ENCODE results near the gene PCNX4.

PCNX4 gene

DNA sequence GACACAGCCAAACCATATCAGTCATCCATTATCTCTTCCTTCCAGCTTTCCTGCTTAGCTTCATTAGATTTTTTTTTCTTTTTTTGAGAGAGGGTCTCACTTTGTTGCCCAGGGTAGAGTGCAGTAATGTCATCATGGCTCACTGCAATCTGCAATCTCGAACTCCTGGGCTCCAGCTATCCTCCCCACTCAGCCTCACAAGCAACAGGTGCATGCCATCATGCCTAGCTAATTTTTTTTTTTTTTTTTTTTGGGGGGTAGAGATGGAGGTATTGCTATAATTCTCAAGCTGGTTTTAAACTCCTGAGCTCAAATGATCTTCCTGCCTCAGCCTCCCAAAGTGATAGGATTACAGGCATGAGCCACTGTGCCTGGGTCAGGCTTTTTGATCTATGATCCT lies 119.0 kb downstream of the PCNX4 start:
- no peak for DNase-seq

DNA sequence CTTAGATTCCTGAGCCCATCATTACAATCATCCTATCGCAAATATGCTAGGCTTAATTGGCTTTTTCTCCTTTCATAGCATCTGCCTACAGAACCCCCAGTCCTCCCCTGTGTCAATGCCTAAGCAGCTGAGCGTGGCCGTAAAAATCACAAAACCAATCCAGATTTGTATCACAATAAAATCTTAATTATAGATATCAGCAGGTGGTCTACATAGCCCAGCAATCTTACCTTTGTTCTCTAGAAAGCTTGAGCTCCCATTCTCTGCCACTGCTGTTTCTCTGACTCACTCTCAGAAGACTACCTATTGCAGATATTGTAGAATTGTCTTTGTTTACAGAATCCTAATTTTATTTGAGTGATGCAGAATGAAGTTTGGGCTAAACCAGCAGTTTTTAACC lies 119.4 kb downstream of the PCNX4 start:
- DNase-seq: no peak

DNA sequence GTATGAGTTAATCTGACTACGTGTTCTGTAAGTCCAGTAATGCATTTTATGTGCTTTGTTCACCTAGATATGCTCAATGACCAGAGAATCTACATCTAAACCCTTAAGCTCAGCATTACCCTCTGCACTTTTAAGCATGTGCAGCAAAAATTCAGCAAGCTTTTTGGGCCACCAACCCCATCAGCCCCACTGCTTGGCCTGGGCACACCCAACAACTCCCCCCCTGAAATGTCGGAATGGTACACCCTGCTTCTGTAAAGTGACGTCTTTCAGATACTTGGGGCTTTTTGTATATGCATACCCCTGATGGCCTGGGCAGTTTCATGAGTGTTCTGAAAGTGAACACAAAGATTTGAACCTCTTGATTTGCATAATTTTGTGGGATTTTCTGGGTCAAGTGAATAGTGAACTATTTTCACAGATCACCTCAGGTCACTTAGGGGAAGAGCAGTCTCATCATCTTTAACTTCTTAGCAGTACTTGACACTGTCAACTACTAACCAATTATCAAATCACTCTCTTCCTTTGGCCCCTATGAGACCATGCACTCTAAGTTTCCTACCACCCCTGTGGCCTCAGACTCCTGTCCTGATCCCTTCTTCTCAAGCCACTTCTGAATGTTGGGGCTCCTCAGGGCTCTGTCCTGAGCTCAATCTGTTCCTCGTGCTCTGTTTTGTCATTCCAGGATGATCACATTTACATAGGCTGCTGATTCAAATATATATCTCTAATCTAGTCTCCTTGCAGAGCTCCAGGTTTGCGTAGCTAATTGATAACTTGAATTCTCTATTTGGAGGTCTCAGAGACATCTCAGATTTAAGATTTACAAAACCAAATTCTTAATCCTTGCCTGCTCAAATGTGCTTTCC lies 121.0 kb downstream of the PCNX4 start:
- no peak for DNase-seq

DNA sequence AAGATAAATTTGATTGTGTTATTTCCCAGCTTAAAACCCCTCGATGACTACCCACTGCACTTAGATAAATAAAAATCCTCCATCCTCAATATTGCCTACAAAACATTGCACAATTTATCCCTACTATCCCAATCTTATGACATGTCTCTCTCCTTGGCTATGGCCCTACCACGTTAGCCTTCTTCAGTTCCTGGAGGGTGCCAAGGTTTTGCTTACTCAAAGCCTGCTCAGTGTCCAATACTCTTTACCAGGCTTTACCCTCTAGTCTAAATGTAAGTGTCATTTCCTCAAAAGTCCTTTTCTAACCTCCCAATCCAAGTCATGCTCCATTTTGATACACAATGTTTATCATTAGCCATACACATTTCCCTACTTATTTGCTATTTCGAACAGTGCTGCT lies 122.3 kb downstream of the PCNX4 start:
- no peak for DNase-seq

DNA sequence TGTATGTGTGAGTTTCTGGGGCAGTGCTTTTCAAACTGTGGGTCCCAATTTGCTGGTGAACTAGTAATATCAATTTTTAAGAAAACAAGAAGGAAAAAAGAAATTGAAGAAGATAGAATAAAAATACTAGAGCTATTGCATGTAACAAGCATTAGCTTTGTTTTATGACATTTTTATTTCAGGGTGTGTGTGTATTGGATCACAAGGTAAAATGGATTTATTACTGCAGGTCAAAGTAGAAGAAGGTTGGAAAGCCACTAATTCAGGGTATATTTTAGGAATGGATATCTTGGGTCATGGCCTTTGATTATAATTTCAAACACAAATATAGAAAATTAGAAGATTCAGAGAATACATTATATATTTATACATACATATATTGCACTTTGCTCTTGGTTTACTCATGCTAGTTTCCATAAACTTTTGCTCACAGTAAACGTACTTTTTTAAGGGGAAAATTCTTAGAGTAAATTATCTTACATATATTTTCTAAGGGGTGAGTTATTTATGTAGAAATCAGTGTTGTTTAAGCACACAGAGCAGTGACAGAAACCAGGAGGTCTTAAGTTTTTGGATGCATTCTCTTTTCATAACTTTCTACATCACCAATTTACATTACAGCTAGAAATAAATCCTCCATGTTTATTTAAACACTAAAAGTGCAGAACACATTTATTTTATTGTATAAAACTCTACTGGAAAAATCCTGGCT lies 122.8 kb downstream of the PCNX4 start:
- no peak for DNase-seq

DNA sequence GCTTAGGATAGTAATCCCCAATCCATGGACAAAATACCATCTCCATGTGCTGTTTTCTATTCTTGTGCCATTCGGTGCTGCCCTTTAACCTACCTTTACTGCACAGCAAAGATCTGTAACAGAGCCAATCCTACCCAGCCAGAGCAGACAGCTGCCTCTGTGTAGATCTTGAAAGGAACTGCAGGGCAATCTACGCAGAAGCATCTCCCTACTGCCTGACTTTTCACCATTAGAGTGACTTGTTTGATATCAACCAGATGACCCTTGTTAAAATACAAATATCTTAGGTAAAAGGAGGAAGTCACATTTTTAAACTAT lies 123.4 kb downstream of the PCNX4 start:
- DNase-seq: no peak

DNA sequence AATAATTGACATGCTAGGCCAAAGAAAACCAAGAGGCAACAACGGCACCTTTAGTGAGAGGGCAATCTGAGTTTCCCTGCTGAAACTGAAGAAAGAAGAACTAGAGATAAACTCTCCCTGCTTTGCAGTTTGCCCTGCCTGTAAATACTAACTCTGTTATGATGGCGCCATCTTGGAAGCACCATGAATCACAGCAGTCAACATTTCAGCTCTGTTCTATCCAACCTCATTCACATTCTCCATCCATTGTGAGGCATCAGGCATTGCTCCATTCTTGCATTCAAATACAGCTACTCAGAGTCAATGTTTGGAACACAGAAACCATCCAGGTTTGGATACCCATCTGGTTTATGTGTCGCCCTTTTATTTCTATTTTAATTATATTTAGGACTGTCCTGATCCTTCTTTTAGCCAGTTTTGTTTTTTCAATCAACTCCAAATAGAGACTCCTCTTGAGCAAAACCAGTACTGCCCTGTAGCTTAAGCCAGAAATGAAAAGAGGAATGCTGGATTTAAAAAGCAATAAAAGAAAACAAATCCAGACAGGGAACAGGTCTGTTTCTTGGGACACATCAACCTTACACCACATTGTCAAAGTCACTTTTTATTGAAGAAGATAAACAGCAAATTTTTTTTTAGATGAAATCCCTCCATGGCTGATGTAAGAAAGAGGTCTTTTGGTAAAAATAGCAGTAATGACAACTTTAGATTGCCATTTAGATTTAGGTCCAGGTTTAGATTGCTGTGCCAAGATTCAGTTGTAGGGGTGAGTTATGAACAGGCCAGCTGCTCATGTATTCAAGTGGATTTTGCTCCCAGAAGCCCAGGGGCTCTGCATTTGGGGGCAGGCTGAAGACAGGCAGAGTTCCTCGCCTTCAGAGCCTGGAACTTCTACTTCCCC lies 124.0 kb downstream of the PCNX4 start:
- peak in 1 of 2 experiments; percentile 11 for DNase-seq

DNA sequence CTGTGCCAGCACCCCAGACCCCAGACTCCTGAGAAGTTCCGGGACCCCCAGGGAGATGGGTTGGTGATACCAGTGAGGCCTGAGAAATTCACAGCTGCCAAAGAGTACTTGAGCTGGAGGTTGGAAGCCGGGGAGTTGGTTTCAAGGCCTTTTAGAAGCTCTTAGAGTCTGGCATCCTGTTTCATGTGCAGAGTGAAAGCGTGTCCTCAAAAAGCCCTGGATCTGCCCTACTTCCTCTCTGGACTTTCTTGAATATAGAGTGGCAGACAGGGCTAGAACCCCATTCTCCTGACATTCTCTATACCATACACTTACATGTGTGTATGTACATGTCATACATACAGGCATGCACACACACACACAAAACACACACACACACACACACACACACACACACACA lies 126.0 kb downstream of the PCNX4 start:
- DNase-seq: no peak
